Gastroesophageal sphincter (tissue), 4 donors: ENCODE data around the gene DDRGK1. TPM values are rescaled to one million over a fixed set of nuclear protein-coding genes. Genes with fewer than 3 reads are reported as not detected.

Experiments used
- ATAC-seq: fragments of 150-250 bp; one replicate; pipeline ENCODE4 v1.9.1; 2016; ENCODE audit warnings: mild to moderate bottlenecking, moderate library complexity
- H3K27ac ChIP-seq, 4 donors: fragments of 200-600 bp; sonication (generic) in 3 of 4; 1 replicate in 3 of 4; 2 replicates in 1 of 4; pipeline ENCODE4 v1.5.1; 2016 to 2019
- H3K27me3 ChIP-seq: fragments of 200-600 bp; sonication (generic); one replicate; pipeline ENCODE4 v1.5.1; 2019
- H3K36me3 ChIP-seq, 2 donors: fragments of 200-600 bp; sonication (generic); one replicate each; pipeline ENCODE4 v1.5.1; 2019; ENCODE audit warnings: control low read depth in 1 of 2
- H3K4me1 ChIP-seq, 3 donors: fragments of 200-600 bp; sonication (generic); 1 replicate in 2 of 3; 2 replicates in 1 of 3; pipeline ENCODE4 v1.5.1; 2016 to 2019; ENCODE audit warnings: control low read depth in 2 of 3
- H3K4me3 ChIP-seq, 2 donors: fragments of 200-600 bp; sonication (generic); one replicate each; pipeline ENCODE4 v1.5.1; 2019; ENCODE audit warnings: mild to moderate bottlenecking in 1 of 2, moderate library complexity in 1 of 2
- H3K9me3 ChIP-seq, 3 donors: fragments of 200-600 bp; sonication (generic); one replicate each; pipeline ENCODE4 v1.5.1; 2017 to 2019; ENCODE audit warnings: control low read depth in 2 of 3
- CTCF ChIP-seq, 4 experiments: fragments of 200-600 bp in 2 of 4; fragments of 450-650 bp in 2 of 4; sonication (generic) in 1 of 4; IDR thresholded peaks; one replicate each; pipeline ENCODE4 v1.5.1; 2017 to 2019; ENCODE audit warnings: antibody characterized with exemption in 4 of 4, mild to moderate bottlenecking in 2 of 4, moderate library complexity in 2 of 4
- EP300 ChIP-seq: sonication (generic); formaldehyde crosslinking; IDR thresholded peaks from one replicate; pipeline ENCODE4 v1.6.1; 2017; ENCODE audit warnings: antibody characterized with exemption, mild to moderate bottlenecking
- POLR2A ChIP-seq, 2 donors: fragments of 450-650 bp; IDR thresholded peaks; one replicate each; pipeline ENCODE4 v1.6.1; 2017; ENCODE audit warnings: antibody characterized with exemption in 2 of 2, mild to moderate bottlenecking in 2 of 2, moderate library complexity in 1 of 2
- POLR2AphosphoS5 ChIP-seq: sonication (generic); formaldehyde crosslinking; IDR thresholded peaks from one replicate; pipeline ENCODE4 v1.6.1; 2017; ENCODE audit warnings: antibody characterized with exemption
- WGBS, 2 donors: methylation state at CpG; one replicate each; pipeline ENCODE4 v1.1.5; 2018; ENCODE audit warnings: low coverage in 1 of 2; 5-methylcytosine and 5-hydroxymethylcytosine counted together
- total RNA-seq, 4 donors: library from RNA; depleted of rRNA; stranded (reverse); fragments of >200 nt; gene quantifications; one replicate each; pipeline ENCODE4 v1.1.0, GENCODE V29; 2016

Gene DDRGK1
- total RNA-seq, 4 donors from 2014 or later, result 62.0 to 82.5 (median 69.8) TPM

GRCh38 chr20:3193806-3194616 lies 10.5 kb downstream of the DDRGK1 start:
- Histone ChIP-seq H3K36me3 (peaks cover 0 to 100% of the 10 kb centered on the region in 2 donors), H3K9me3 (no peaks in the 10 kb centered on the region), H3K27ac (no peak overlapping the region), H3K4me3 (no peak overlapping the region), H3K27me3 (no peaks in the 10 kb centered on the region), H3K4me1 (no peaks in the 10 kb centered on the region)
- no peak for ATAC-seq
- TF ChIP-seq POLR2AphosphoS5 (no peak), POLR2A (IDR thresholded peaks at IDR 0.05) (no peak), EP300 (no peak), CTCF (IDR thresholded peaks at IDR 0.05) (no peak)
- WGBS, 2 donors, result 90% methylated on average over 2 of the region's 14 CpGs

DNA sequence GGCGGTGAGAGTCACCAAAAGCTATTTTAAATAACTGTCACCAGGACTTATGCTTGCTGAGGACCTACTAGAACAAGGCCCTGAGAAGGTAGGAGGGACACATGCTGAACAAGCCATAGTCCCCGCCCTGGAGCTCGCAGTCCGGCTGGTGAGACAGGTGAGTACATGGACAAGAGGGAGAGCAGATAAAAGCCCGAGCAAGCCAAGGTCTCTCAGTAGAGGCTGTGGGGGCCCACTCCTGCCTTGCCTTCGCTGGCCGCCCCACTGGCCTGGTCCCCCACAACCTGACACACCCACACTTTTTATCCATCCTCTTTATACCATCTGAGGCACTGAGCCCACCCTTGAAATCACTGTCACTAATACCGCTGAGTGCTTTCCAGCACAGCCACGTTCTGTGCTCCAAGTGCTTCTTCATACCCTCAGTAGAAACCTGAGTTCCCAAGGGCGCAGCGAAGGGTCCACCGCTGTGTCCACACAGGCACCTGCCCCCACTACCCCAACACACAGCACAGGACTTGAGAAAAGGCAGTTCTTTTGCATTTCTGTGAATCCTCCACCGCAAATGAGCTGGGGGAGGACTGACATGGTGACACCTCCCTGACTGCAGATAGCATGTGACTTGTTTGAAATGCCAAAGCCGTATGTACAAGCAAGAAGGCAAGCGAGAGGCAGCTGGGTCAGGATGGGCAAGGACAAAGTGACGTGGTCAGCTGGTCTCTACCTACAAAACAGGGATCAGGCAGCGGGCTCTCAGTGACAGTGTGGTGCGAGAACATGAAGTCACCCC lies 12.1 kb downstream of the DDRGK1 start:
- no peak for ATAC-seq
- no peaks in the 10 kb centered on the region for H3K4me1 ChIP-seq
- 93% methylated on average over 8 of the region's 18 CpGs for WGBS, 2 donors
- H3K9me3 ChIP-seq, result no peaks in the 10 kb centered on the region
- TF ChIP-seq CTCF (IDR thresholded peaks at IDR 0.05) (no peak), POLR2AphosphoS5 (no peak), EP300 (no peak), POLR2A (IDR thresholded peaks at IDR 0.05) (no peak)
- H3K4me3 ChIP-seq, result no peak overlapping the region
- no peak overlapping the region for H3K27ac ChIP-seq
- no peaks in the 10 kb centered on the region for H3K27me3 ChIP-seq
- peaks cover 0 to 94% of the 10 kb centered on the region in 2 donors for H3K36me3 ChIP-seq

DNA sequence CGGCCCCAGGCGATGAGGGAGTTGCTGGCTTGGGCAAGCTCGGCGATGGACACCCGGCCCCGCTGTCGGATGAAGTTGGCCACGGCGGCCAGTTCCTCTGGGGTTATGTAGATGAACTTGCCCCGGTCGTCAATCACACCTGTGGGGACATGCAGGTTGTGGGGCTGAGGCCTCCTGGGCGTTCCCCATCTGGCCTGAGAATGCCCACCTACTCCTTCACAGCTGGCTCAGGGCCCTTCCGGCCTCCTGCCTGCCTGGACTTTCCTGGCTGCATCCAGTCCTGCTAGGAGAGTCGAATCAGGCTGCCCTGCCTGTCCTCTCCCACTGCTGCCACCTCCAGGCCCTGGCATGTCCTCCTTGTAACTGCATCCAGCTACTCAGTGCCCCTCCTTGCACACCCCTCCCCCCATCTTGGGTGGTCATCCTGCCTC lies 13.8 kb downstream of the DDRGK1 start:
- Histone ChIP-seq H3K36me3 (peaks cover 0 to 76% of the 10 kb centered on the region in 2 donors), H3K27me3 (no peaks in the 10 kb centered on the region), H3K9me3 (no peaks in the 10 kb centered on the region), H3K4me3 (no peak overlapping the region), H3K27ac (no peak overlapping the region), H3K4me1 (no peaks in the 10 kb centered on the region)
- TF ChIP-seq CTCF (IDR thresholded peaks at IDR 0.05) (no peak), POLR2AphosphoS5 (no peak), EP300 (no peak)
- ATAC-seq, result no peak
- WGBS, 2 donors, result 53 to 84% methylated on average over 2 to 9 of the region's 14 CpGs

GRCh38 chr20:3189561-3190131 lies 14.8 kb downstream of the DDRGK1 start:
- Histone ChIP-seq H3K27me3 (no peaks in the 10 kb centered on the region), H3K36me3 (peaks cover 0 to 66% of the 10 kb centered on the region in 2 donors), H3K27ac (no peak overlapping the region), H3K4me3 (no peak overlapping the region), H3K4me1 (no peaks in the 10 kb centered on the region), H3K9me3 (no peaks in the 10 kb centered on the region)
- WGBS, 2 donors, result 100% methylated on average over 1 of the region's 4 CpGs; no CpG with 5 or more reads in 1 of the 2 donors
- no peak for ATAC-seq
- TF ChIP-seq POLR2A (IDR thresholded peaks at IDR 0.05) (no peak), EP300 (no peak), POLR2AphosphoS5 (no peak), CTCF (IDR thresholded peaks at IDR 0.05) (no peak)
